ENCODE results near the gene TRAF7.
A peak's percentile ranks its signal among the peaks of the same experiment; 100 is the strongest.

TRAF7 gene

DNA sequence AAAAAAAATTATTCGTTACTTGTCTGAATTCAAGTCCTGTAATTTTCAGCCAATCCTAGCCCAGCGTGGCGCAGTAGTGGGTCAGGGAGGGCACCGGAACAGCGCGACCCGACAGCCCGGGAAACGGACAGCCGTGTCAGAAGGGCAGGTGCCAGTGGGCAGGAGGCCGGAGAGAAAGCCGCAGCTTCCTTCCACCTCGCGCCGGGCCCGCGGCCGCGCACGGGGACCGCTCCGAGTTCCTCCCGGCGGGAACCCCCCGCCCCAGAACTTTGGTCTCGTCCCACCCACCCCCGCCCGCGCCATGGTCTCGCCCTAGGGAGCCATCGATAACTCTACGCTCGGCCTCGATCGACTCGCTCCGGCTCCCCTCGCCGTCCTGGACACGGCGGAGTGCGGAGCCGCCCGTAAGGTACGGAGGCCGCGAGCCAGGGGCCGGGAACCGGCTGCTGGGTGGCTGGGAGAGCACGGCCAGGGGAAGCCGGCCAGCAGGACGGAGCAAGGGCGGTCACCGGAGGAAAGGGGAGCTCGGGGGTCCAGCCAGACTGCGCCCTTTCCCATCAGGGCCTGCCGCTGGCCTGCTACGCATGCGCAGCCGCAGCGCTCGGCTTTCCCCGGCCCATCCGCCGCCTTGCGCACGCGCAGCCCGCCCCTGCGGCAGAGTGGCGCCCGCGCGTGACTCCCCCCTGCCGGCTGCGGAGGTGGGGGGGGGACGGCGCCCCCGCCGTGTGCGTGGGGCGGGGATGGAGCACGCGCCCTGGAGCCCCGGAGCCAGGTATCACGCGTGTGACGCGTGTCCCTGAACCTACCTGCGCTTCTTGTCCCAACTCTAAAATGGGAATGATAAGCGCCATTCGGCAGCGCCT, 49.8 kb downstream of the TRAF7 start, which contains the start of gene MLST8:
TSS of gene MLST8 (plus strand) at position 351 of the 863 bp plus-strand sequence. CDS start 632 bp downstream, outside the sequence.
- Histone ChIP-seq H3K9ac (ENCODE audit: low read depth, low read length, poor library complexity, severe bottlenecking) (peak within 1 kb of the TSS; percentile 79), H3K27me3 (ENCODE audit: insufficient read depth, low read length, poor library complexity, severe bottlenecking) (no peaks in the 10 kb centered on the region), H3K4me2 (ENCODE audit: low read depth, low read length, poor library complexity, severe bottlenecking) (peak within 1 kb of the TSS; percentile 87), H4K20me1 (ENCODE audit: insufficient read depth, low read length, poor library complexity, severe bottlenecking) (no peaks in the 10 kb centered on the region), H3K4me1 (ENCODE audit: insufficient read depth, low read length, poor library complexity, severe bottlenecking) (no peaks in the 10 kb centered on the region), H3K36me3 (ENCODE audit: insufficient read depth, low read length) (no peaks in the 10 kb centered on the region), H3K9me2 (replicated peaks; ENCODE audit: low read depth, low read length) (no peaks in the 10 kb centered on the region), H3K79me2 (ENCODE audit: insufficient read depth, low read length) (peaks cover 6% of the 10 kb centered on the region; the same call in 1 of the 2 replicates), H3K4me3 (ENCODE audit: low read length, poor library complexity, severe bottlenecking) (peak within 1 kb of the TSS; percentile 82), H3F3A (ENCODE audit: low read depth) (no peaks in the 10 kb centered on the region), H3K9me3 (ENCODE audit: insufficient read depth, low read depth, low read length) (no peaks in the 10 kb centered on the region), H2AFZ (ENCODE audit: low read length) (peak within 1 kb of the TSS; percentile 83)
- TF ChIP-seq, protein P1, sequence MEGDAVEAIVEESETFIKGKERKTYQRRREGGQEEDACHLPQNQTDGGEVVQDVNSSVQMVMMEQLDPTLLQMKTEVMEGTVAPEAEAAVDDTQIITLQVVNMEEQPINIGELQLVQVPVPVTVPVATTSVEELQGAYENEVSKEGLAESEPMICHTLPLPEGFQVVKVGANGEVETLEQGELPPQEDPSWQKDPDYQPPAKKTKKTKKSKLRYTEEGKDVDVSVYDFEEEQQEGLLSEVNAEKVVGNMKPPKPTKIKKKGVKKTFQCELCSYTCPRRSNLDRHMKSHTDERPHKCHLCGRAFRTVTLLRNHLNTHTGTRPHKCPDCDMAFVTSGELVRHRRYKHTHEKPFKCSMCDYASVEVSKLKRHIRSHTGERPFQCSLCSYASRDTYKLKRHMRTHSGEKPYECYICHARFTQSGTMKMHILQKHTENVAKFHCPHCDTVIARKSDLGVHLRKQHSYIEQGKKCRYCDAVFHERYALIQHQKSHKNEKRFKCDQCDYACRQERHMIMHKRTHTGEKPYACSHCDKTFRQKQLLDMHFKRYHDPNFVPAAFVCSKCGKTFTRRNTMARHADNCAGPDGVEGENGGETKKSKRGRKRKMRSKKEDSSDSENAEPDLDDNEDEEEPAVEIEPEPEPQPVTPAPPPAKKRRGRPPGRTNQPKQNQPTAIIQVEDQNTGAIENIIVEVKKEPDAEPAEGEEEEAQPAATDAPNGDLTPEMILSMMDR (conservative IDR thresholded peaks at IDR 0.05; ENCODE audit: low read length) = no peak

DNA sequence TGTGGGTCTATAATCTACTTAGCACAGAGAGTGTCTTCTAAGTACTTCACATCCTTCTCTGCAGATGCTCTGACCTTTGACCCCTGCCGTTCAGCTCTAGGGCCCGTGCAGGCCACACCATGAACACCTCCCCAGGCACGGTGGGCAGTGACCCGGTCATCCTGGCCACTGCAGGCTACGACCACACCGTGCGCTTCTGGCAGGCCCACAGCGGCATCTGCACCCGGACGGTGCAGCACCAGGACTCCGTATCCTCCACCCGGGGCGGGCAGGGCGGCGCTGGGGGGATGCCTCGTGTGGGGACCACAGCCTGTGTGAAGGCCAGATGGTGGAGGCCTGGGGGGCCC, 50.4 kb downstream of the TRAF7 start:
- peaks cover 6% of the 10 kb centered on the region; the same call in 1 of the 2 replicates for H3K79me2 ChIP-seq (ENCODE audit: insufficient read depth, low read length)
- H3K9me3 ChIP-seq (ENCODE audit: insufficient read depth, low read depth, low read length) = no peaks in the 10 kb centered on the region
- no peaks in the 10 kb centered on the region for H3K4me1 ChIP-seq (ENCODE audit: insufficient read depth, low read length, poor library complexity, severe bottlenecking)
- no peaks in the 10 kb centered on the region for H3F3A ChIP-seq (ENCODE audit: low read depth)
- H4K20me1 ChIP-seq (ENCODE audit: insufficient read depth, low read length, poor library complexity, severe bottlenecking) = no peaks in the 10 kb centered on the region
- H3K36me3 ChIP-seq (ENCODE audit: insufficient read depth, low read length) = no peaks in the 10 kb centered on the region
- peak overlapping the region; percentile 83; the same call in 1 of the 2 replicates for H2AFZ ChIP-seq (ENCODE audit: low read length)
- no peaks in the 10 kb centered on the region for H3K9me2 ChIP-seq (replicated peaks; ENCODE audit: low read depth, low read length)
- H3K4me2 ChIP-seq (ENCODE audit: low read depth, low read length, poor library complexity, severe bottlenecking) = peak overlapping the region; percentile 87
- H3K4me3 ChIP-seq (ENCODE audit: low read length, poor library complexity, severe bottlenecking) = peak overlapping the region; percentile 82
- no peaks in the 10 kb centered on the region for H3K27me3 ChIP-seq (ENCODE audit: insufficient read depth, low read length, poor library complexity, severe bottlenecking)
- TF ChIP-seq, protein P1 (conservative IDR thresholded peaks at IDR 0.05; ENCODE audit: low read length) = no peak
- TF ChIP-seq EZH2phosphoT487 (IDR thresholded peaks at IDR 0.05; ENCODE audit: borderline replicate concordance) = no peak
- peak overlapping the region; percentile 79 for H3K9ac ChIP-seq (ENCODE audit: low read depth, low read length, poor library complexity, severe bottlenecking)

DNA sequence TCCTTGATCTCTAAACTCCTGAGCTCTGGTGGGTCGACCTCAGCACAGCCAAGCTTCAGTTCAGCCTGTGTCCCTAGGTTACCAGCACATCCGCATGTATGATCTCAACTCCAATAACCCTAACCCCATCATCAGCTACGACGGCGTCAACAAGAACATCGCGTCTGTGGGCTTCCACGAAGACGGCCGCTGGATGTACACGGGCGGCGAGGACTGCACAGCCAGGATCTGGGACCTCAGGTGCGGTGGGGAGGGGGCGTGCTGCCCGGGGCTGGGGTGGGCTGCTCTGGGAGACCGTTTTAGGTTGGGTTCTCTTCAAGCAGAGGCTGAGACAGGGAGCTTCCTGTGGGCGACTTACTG, 50.8 kb downstream of the TRAF7 start:
- peak overlapping the region; percentile 79 for H3K9ac ChIP-seq (ENCODE audit: low read depth, low read length, poor library complexity, severe bottlenecking)
- no peaks in the 10 kb centered on the region for H3K36me3 ChIP-seq (ENCODE audit: insufficient read depth, low read length)
- H4K20me1 ChIP-seq (ENCODE audit: insufficient read depth, low read length, poor library complexity, severe bottlenecking) = no peaks in the 10 kb centered on the region
- no peak for TF ChIP-seq EZH2phosphoT487 (IDR thresholded peaks at IDR 0.05; ENCODE audit: borderline replicate concordance)
- TF ChIP-seq, protein P1 (conservative IDR thresholded peaks at IDR 0.05; ENCODE audit: low read length) = no peak
- H3K4me3 ChIP-seq (ENCODE audit: low read length, poor library complexity, severe bottlenecking) = peak overlapping the region; percentile 82
- H3K4me1 ChIP-seq (ENCODE audit: insufficient read depth, low read length, poor library complexity, severe bottlenecking) = no peaks in the 10 kb centered on the region
- peaks cover 6% of the 10 kb centered on the region; the same call in 1 of the 2 replicates for H3K79me2 ChIP-seq (ENCODE audit: insufficient read depth, low read length)
- H3K27me3 ChIP-seq (ENCODE audit: insufficient read depth, low read length, poor library complexity, severe bottlenecking) = no peaks in the 10 kb centered on the region
- no peak overlapping the region for H2AFZ ChIP-seq (ENCODE audit: low read length)
- no peaks in the 10 kb centered on the region for H3K9me3 ChIP-seq (ENCODE audit: insufficient read depth, low read depth, low read length)
- no peaks in the 10 kb centered on the region for H3K9me2 ChIP-seq (replicated peaks; ENCODE audit: low read depth, low read length)
- H3F3A ChIP-seq (ENCODE audit: low read depth) = no peaks in the 10 kb centered on the region
- H3K4me2 ChIP-seq (ENCODE audit: low read depth, low read length, poor library complexity, severe bottlenecking) = peak overlapping the region; percentile 87
